Hepatocyte (in vitro differentiated cells): ENCODE measurements around the gene LIN54.

Source experiments
- EZH2 ChIP-seq: fragments of 200-600 bp; sonication (generic); IDR thresholded peaks from 2 replicates; pipeline ENCODE4 v1.6.1; 2016; ENCODE audit warnings: antibody characterized with exemption, mild to moderate bottlenecking, borderline replicate concordance
- TF ChIP-seq, protein P1 (sequence below): fragments of 200-600 bp; sonication (generic); IDR thresholded peaks from 2 replicates; pipeline ENCODE4 v1.5.1; 2016; ENCODE audit warnings: antibody characterized with exemption, mild to moderate bottlenecking; ENCODE audit not compliant: poor library complexity

GRCh38 chr4:82899374-82900065 lies 111.1 kb downstream of the LIN54 start:
- TF ChIP-seq, protein P1, sequence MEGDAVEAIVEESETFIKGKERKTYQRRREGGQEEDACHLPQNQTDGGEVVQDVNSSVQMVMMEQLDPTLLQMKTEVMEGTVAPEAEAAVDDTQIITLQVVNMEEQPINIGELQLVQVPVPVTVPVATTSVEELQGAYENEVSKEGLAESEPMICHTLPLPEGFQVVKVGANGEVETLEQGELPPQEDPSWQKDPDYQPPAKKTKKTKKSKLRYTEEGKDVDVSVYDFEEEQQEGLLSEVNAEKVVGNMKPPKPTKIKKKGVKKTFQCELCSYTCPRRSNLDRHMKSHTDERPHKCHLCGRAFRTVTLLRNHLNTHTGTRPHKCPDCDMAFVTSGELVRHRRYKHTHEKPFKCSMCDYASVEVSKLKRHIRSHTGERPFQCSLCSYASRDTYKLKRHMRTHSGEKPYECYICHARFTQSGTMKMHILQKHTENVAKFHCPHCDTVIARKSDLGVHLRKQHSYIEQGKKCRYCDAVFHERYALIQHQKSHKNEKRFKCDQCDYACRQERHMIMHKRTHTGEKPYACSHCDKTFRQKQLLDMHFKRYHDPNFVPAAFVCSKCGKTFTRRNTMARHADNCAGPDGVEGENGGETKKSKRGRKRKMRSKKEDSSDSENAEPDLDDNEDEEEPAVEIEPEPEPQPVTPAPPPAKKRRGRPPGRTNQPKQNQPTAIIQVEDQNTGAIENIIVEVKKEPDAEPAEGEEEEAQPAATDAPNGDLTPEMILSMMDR = no peak
- TF ChIP-seq EZH2 = no peak
